NCI-H2227 (cell line): Measurements from ENCODE around the gene MRPL33.
"Not testable (repeated sequence)": the region's sequence is repeated elsewhere in the genome, so short reads cannot be mapped to it uniquely, and the experiment has no call there.

Experiments
- DNase-seq: peaks from one replicate; lab custom pipeline; 2025; ENCODE audit not compliant: unreplicated experiment; lab: John Stamatoyannopoulos, UW

Gene MRPL33

DNA sequence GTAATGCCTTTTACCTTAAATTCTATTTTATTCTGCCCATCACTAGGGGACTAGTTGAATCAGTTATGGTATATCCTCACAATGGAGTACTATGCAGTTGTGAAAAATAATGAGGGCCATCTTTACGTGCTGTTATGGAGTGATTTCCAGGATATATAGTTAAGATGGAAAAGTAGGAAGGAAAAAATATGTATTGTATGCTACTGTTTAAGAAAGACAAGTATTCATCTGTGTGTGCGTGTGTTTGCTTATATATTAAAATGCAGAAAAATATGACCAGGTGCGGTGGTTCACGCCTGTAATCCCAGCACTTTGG lies 32.5 kb upstream of the MRPL33 start:
- DNase-seq = no peak

DNA sequence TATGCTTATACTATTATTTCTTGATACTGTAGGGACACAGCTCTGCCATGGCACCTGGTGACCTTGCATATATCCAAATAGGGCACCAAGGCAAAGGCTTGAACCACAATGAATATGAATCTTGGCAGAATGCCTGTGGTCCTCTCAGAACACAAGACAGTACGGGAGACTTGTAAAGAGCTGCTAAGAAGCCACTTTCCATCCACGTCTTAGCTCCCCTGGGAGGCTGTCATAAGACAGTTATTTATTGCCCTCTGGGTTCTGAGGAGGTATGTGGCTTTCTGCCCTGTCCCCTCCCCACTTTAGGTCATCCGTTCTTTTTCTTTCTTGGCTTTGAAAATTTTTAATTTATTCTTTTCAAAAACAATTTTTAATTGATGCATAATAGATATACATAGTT lies 29.8 kb upstream of the MRPL33 start:
- DNase-seq = no peak

DNA sequence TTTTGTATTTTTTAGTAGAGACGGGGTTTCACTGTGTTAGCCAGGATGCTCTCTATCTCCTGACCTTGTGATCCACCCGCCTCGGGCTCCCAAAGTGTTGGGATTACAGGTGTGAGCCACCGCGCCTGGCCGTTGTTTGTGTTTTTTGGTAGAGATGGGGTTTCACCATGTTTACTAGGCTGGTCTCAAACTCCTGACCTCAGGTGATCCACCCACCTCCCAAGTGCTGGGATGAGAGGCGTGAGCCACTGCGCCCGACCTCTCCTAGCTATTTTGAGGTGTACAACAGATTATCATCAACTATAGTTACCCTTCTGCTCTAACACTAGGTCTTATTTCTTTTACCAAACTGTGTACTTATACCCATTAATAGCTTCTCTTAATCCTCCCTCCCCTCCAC lies 28.9 kb upstream of the MRPL33 start:
- no peak for DNase-seq

DNA sequence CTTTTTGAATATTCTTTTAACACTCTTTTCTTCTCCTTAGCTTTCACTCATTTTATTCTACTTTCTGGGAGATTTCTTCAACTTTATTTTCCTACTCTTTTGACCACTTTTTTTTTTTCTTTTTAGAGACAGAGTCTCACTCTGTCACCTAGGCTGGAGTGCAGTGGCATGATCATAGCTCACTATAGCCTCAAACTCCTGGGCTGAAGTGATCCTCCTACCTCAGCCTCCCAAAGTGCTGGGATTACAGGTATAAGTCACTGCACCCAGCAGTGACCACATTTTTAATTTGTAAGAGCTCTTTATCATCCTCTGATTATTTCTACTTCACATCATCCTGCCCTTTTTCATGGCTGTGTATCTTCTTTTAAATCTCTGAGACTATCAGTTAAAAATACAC lies 26.0 kb upstream of the MRPL33 start:
- not testable (repeated sequence) for DNase-seq

DNA sequence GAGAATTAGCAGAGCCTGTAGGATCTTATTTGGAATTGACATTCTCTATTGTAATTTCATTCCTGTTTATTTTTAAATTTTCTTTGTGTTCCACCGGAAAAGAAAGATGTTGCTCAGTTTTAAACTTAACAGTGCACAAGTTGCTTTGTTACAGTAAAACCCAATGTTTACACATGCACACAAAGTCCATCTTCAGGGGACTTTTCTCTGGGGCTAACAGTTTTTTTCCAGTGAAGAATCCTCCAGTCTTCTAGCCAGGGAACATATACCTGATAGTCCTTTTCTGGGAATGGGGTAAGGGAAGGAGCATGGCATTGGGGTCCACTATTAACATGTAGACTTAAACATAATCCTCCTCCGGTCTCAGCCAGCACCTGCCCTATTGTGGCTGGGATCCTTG lies 25.2 kb upstream of the MRPL33 start:
- no peak for DNase-seq

DNA sequence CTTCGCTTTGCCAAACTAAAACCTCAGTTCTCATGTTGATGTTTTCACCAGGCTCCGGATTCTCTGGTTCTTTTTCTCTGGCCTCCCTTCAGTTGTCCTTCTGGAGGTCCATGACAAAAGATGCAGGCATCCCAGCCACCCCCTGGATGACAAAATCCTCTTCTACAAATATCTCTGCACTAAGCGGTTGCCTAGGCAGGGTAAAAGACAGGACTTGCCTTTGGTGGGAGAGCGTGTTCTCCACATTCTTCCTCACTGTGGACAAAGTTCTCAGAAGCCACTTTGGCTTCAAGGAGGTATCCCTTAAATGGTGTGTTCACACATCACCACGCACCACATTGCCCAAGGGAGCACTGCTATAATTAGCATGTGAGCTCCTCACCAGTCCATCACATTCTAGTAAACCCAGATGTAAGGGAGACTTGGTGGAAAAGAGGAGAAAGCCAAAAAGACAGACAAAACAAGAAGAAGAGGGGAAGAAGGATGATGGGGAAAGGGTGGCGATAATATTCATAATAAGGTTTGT lies 23.6 kb upstream of the MRPL33 start:
- DNase-seq = no peak

DNA sequence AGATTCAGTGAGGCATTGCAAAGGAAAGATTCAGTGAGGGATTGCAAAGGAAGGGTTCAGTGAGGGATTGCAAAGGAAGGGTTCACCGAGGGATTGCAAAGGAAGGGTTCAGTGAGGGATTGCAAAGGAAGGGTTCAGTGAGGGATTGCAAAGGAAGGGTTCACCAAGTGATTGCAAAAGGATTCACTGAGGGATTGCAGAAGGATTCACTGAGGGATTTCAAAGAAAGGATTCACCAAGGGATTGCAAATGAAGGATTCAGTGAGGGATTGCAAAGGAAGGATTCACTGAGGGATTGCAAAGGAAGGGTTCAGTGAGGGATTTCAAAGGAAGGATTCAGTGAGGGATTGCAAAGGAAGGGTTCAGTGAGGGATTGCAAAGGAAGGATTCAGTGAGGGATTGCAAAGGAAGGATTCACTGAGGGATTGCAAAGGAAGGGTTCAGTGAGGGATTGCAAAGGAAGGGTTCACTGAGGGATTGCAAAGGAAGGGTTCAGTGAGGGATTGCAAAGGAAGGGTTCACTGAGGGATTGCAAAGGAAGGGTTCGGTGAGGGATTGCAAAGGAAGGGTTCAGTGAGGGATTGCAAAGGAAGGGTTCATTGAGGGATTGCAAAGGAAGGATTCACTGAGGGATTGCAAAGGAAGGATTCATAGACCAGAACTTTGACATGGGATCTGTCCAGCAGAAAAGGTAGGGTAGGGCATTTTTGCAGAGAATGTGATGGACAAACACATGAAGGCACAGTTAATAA lies 22.5 kb upstream of the MRPL33 start:
- DNase-seq = not testable (repeated sequence)

DNA sequence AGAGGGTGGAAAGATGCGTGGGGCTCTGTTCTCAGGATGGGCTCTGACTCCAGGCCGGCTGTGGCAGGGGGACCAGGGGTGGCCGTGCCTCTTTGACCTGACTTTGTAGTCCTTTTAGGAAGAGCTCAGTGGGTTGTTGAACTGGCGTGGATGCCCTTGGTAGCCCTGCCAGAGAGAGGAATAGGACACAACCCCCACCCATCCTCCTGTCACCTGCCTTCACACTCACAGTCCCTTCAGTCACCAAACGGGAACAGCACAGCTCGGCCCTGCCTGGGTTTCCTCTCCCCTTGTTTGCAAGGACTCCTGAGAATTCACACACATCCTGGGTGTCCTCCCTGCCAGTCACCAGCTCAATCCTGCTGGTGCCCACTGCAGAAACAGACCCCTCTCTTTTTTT lies 20.1 kb upstream of the MRPL33 start:
- no peak for DNase-seq

DNA sequence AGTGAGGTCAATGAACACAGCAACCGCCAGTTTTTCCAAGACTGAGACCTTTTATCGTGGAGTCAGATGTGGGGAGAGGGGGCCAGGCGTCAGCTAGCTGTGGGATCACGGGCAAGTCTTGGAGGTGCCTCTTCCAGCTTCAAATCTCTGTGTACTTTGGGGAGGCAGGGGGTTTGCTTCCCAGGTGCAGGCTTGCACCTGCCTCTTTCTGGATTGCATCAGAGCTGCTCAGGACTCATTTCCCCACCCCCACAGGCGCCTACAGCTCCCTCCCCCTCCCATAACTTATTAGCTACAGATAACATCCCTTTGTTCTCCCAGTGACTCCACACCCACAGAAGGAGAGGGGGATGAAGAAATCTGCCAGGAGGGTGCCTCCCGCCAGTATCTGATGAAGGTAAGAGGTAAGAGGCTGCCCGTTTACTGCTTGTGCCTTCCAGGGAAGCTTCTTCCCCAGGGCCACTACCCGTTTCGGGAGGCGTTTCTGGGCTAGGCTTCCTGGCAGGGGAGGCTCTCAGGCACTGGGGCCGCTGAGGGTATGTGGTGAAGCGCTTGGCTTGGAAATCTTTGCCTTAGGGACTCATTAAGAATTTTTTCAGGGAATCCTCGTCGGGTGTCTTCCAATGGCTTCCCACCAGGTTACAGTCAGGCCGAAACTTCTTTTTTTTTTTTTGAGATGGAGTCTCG lies 18.8 kb upstream of the MRPL33 start:
- peak; percentile 29 for DNase-seq

DNA sequence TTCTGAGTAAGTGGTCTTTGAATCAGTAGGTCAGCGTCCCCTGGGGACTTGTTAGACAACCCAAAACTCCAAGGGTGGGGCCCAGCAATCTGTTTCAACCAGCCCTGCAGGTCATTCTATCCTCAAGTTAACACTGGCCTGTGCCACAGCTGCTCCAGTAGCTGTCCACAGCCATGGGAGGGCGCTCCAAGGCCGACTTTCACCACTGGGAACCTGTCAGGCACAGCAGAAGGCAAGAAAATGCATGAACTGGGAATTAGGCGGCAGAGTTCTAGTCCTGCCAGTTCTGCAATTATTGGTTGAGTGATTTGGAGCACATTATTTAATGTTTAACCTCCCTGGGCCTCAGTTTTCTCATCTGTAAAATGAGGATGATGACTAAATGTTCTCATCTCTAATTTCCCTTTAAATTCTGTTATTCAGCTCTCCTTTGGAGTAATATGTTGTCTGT lies 17.4 kb upstream of the MRPL33 start:
- DNase-seq = peak; percentile 26

DNA sequence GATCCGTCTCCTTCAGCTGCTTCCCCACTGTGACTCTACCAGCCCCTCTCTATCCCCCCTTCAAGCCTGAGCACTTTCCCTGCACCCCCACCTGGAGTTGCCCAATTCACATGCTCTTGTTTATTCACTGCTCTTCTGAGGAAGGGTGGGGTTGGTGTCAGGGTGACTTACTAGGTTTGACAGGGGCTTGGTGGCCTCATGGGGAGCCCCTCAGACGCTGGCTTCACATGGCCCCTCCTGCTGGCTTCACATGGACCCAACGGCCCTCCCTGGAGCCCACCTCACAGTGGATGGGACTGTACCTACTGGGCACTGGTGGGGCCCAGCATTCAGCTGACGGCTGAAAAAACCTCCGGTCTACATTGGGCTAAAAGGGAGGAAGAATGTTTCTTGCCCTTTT lies 16.7 kb upstream of the MRPL33 start:
- no peak for DNase-seq

DNA sequence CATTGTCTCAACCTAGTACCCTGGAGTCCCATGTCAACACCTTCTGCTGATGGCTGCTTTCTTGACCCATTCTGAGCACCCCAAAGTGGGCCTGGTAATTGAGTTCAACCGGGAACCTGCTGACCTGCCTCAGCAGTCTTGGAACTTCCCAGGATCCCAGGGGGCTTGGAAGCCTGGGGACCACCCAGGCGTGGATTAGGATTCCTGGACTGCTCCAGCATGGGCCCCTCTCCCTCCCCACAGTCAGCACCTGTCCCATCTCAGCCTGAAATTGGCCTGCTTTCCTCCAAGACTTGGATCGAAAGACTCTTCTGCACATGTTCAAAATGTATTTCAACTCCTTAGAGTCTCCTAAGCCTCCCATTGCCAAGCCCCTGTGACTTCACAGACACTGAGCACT lies 15.4 kb upstream of the MRPL33 start:
- DNase-seq = no peak

DNA sequence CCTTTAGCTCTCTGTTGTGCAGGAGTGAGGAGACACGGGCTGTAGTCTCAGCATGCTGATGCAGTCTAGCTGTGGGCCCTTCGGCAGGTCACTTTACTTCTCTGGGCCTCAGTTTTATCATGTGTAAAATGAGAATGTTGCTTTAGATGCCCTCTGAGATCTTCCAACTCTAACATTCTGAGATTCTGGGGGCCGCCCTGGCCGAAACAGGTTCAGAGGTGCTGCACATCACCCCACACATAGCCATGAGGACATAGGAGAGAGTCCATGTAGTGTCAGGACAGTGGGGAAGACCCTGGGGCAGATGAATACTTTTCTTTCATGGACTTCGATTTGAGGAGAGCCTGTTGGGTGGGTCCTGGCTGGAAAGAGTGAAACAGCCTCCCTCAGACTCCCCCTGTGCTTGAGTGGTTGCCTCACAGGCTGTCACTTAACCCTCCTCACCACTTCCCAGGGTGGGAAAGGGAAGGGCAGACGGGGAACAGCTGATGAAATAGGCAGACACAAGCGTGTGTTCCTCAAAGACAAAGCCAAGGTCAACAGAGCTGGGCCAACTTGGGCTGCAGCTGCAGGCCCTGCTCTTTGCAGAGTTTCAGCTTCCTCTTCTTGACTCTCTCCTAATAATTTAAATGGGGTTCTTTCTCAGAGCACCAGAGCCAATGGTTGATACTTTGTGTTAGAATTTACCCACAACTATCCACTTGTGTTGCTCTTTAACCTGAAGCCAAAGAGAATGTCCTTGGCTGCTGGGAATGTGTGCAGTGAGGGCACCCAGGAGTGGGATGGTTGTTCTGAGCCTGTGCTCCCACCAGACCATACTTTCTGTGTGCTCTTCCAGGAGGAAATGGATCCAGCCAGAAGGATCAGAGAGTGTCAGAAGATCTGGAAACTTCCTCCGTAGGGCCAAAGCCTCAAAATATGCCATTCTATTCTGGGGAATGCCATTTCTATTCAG lies 14.7 kb upstream of the MRPL33 start:
- no peak for DNase-seq

DNA sequence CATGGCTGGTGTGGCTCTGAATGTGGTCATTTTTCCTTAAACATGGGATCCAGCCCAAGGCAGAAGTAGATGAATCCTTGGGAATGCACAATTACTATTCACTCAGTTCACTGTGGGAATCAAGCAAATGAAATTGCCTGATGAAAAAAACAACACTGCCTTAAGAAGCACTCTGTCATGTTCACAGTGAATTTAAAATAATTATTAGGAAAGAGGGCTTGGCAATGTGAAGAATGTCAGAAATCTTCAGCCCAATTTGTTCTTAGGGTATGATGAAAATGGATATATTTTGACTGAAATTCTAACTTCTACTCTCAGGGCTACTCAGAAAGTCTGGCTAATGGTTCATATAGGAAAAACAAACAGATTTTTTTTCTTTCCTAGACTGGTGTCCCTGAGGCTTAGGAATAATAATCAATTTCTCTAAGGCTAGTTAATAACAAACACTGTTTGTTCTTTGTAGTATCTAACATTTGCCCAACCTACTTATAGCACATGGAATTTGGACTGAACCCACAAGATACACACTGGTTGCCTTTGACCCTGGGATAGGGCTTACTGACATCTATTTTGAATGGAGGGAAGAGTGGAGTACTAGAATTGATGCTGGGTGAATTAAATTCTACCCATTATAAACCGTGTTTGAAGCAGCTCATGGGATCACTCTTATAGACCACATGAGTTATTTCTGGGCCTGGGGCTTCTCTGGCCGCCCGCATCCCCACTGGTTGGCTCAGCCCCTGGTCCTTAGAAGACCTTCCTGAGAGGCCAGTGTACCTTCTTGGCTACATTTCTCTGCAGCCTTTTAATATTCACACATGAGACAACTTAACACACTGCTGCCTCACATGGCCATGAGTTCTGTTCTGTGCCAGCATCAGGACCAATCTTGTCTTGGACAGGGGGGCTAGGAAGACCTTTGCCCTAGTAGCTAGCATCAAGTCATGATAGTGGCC lies 8.3 kb upstream of the MRPL33 start:
- DNase-seq = no peak

DNA sequence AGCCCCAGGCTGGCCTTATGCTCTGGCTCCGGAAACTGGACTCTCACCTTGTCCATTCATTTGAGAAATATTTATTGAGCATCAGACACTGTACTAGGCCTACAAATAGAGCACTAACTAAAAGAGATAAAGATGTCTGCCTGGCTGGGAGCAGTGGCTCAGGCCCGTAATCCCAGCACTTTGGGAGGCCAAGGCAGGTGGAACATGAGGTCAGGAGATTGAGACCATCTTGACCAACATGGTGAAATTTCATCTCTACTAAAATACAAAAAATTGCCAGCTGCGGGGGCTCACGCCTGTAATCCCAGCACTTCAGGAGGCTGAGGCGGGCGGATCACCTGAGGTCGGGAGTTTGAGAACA lies 7.6 kb upstream of the MRPL33 start:
- no peak for DNase-seq

DNA sequence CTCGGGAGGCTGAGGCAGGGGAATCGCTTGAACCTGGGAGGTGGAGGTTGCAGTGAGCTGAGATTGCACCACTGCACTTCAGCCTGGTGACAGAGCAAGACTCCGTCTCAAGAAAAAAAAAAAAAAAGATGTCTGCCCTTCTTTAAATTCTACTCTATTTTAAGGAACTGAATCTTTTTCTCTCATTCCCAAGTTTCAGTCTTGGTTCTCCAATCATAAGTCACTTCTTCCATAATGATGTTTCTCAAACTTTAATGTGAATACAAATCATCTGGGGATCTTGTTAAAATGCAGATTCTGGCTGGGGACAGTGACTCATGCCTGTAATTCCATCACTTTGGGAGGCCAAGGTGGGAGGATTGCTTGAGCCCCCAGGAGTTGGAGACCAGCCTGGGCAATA lies 7.0 kb upstream of the MRPL33 start:
- DNase-seq = not testable (repeated sequence)

DNA sequence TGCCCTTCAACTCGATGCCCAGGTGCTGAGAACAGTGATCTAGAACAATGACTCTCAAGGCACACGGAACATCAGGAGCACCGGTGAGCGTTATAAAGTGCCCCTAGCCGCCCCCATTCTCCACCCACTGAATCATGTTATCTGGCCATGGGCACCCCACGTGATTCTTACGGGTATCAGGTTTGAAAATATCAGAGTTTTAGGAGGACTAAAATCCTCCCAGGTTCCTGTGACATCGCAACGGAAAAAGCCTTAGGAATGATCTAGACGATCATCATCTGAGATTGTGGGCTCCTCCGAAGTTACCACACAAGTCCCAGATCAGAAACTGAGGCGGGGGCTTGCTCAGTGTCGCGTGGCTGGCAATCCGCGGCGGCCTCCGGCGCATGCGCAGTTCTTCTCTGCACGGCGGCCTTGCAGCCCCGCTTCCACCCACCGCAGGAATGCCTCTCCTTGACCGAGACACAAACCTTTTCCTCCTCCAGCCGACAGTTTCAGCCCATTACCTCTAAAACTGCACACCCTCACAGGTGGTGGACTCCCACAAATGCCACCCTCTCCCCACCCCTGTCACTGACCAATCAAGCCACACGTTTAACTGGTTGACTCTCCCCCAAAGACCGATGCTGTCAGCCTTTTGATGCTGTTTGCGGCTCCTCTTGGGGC lies 5.8 kb upstream of the MRPL33 start:
- DNase-seq = peak; percentile 69

DNA sequence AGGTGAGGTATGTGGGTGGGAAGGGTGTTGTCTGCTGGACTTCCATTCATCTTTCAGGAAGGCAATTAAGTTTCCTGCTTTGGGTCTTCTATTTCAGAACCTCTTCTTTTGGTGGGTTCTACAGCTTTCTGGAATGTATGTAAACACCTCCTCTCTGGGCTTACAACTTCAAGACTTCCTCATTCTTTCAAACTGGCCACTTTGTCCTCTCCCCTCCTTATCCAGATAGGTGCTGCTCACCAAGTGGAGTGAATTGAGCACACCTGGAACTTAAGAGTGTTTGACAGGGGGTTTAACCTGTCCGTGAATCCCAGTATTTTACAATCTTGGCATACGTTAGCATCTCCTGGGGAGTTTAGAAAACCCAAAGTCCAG lies 5.2 kb upstream of the MRPL33 start:
- no peak for DNase-seq

DNA sequence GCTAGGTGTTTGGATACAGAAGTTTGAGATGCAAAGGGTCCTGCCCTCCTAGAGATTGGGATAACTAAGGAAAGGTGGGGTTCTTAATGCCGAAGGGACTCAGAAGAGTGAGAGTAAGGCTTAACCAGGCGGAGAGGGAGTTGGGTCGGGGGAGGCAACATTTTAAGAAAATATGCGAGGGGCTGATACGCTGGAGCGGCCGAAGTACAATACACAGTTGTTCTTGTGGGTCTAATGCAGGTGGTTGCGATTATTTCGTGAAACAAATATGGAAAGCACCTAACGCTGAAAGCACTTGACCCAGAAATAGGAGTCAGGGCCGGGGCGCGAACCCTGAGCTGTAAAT lies 344 bp upstream of the MRPL33 start:
- DNase-seq = no peak

DNA sequence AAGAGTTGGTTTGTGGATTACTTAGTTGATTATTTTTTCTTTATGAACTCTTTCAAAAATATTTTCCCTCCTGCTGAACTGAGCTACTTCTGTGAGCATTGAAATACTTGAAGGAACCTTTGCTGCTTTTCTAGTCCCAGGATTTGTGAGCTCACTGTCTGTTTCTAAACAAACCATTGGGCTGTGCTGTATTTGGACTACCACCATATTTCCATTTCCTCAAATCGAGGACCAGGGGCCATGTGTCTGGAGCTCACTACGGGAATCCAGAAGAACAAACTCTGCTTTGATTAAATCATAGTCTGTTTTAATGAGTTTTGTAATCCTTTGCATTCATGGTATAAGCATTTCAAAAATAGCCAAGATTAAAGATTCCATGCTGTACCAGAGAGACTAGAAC lies 1.3 kb downstream of the MRPL33 start:
- DNase-seq = no peak
